ENCODE data around the gene EDARADD. TPM values are rescaled to one million over a fixed set of nuclear protein-coding genes. Genes with fewer than 3 reads are reported as not detected.
"Not testable (repeated sequence)": the region's sequence is repeated elsewhere in the genome, so short reads cannot be mapped to it uniquely, and the experiment has no call there.

EDARADD gene
- total RNA-seq, 4 donors from 2014 or later, result 8.4 to 11.8 (median 8.8) TPM

DNA sequence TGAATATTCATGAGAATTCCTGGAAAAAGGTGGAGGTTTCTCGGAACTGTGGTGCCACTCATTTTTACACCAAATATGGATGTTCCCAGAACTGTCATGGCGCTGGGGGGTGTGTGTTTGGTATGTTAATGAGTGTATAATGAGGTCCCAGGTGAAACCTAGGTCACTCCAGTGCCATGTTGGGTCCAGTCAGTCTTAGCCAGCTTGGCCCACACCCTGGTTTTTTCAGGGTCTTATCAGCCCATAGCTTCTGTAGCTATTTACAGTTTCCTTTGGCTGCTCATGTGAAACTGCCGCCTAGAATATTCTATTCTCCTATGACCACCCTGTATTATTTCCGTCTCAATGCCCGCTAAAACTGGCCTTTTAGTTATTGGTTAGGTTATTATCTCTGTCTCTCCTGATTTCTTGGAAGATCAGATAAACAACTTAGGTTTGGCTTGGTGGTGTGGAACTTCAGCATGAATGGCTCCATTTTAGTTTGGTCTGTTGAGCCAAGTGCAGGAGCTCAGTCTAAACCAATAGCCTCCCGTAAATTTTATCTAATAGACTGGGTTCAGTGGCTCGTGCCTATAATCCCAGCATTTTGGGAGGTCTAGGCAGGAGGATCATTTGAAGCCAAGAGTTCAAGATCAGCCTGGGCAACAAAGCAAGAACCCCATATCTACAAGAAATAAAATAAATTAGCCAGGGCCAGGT is 42.1 kb upstream of the EDARADD start:
- no peaks in the 10 kb centered on the region for H3K27me3 ChIP-seq
- WGBS, 2 donors, result 79 to 85% methylated on average over 7 of the region's 7 CpGs
- H3K9me3 ChIP-seq, result no peaks in the 10 kb centered on the region
- no peaks in the 10 kb centered on the region for H3K4me1 ChIP-seq
- intact Hi-C loops (cut with DNase I), result no loop called here
- DNase-seq, result no peak
- H3K4me3 ChIP-seq (replicated peaks in 1 of 3), result no peak overlapping the region
- TF ChIP-seq, protein P1, sequence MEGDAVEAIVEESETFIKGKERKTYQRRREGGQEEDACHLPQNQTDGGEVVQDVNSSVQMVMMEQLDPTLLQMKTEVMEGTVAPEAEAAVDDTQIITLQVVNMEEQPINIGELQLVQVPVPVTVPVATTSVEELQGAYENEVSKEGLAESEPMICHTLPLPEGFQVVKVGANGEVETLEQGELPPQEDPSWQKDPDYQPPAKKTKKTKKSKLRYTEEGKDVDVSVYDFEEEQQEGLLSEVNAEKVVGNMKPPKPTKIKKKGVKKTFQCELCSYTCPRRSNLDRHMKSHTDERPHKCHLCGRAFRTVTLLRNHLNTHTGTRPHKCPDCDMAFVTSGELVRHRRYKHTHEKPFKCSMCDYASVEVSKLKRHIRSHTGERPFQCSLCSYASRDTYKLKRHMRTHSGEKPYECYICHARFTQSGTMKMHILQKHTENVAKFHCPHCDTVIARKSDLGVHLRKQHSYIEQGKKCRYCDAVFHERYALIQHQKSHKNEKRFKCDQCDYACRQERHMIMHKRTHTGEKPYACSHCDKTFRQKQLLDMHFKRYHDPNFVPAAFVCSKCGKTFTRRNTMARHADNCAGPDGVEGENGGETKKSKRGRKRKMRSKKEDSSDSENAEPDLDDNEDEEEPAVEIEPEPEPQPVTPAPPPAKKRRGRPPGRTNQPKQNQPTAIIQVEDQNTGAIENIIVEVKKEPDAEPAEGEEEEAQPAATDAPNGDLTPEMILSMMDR (IDR thresholded peaks at IDR 0.05), result no peak
- TF ChIP-seq POLR2A (IDR thresholded peaks at IDR 0.05), result no peak
- H3K27ac ChIP-seq, result no peak overlapping the region
- no peaks in the 10 kb centered on the region for H3K36me3 ChIP-seq

DNA sequence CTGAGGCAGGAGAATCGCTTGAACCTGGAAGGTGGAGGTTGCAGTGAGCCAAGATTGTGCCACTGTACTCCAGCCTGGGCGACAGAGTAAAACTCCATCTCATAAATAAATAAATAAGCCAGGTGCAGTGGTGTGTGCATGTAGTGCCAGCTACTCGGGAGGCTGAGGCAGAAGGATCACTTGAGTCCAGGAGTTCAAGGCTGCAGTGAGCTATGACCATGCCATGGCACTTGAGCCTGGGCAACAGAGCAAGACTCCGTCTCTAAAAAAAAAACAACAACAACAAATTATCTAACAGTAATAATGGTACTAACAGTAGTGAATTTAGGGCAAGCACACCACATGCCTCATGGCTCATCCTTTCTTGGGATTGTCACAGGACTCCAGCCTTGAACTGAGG is 41.3 kb upstream of the EDARADD start:
- H3K9me3 ChIP-seq; H3K4me1 ChIP-seq; H3K36me3 ChIP-seq; DNase-seq; H3K27me3 ChIP-seq; intact Hi-C loops (cut with DNase I); H3K4me3 ChIP-seq (replicated peaks in 1 of 3); H3K27ac ChIP-seq: not testable (repeated sequence)
- WGBS, 2 donors, result 74 to 86% methylated on average over 4 of the region's 4 CpGs

DNA sequence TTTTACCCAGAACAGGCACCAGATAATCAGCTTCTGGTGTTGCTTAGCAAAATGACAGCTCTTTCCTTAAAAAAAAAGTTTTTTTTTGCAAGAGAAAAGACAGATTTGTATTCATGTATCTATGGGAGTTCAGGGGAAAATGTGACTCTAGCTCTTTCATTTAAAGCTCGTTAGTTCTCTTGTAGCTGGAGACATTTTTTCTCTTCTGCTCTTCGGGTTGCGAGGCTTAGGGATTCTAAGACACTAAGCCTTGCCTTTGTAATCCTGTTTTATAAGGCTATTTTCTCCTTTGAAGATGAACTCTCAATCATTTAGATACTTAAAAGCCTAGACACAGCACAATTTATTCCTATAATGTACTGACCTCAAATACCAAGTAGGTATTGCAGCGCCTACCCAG is 40.3 kb upstream of the EDARADD start:
- whole genome bisulfite sequencing, 2 donors, result 82 to 89% methylated on average over 4 of the region's 4 CpGs
- no peak for DNase-seq
- intact Hi-C loops (cut with DNase I), result no loop called here

DNA sequence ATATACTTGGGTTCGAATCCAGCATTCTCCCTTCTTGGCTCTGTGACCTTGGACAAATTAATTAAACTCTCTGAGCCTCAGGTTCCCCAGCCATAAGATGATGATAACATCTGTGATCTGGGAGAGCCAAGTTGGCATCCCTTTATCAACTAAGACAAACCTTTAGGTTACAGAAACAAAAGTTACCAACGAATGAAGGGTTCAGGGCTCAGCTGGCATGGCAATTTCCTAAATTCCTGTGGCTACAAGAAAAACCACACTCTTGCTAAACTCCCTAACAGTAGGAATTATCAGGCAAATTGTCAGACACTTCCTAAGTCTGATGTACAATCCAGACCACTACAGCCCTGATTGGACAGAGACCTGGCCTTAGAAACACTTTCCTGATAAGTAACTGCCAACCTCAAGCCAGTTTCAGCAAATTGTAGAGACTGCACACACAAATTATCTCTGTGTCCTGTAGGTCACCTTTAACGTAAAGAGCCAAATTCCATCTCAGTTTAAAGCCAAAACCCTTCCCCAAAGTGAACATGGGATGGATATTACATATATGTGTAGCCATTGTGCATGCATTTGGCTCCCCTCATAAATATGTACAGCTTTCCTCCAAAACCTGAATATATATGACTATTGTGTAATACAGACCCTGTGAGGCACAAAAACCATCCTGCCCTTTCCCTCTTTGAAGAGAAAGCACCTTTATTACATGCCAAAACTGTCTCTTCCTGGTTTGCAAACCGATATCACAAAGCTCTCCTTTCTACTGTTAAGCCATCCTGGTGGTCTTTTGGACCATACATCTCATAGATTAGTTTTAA is 39.5 kb upstream of the EDARADD start:
- Histone ChIP-seq H3K4me1 (no peaks in the 10 kb centered on the region), H3K9me3 (no peaks in the 10 kb centered on the region), H3K27ac (no peak overlapping the region), H3K36me3 (no peaks in the 10 kb centered on the region), H3K27me3 (no peaks in the 10 kb centered on the region), H3K4me3 (replicated peaks in 1 of 3) (no peak overlapping the region)
- 80 to 83% methylated on average over 4 of the region's 4 CpGs for WGBS, 2 donors
- intact Hi-C loops (cut with DNase I), result no loop called here
- TF ChIP-seq POLR2A (IDR thresholded peaks at IDR 0.05), result no peak
- TF ChIP-seq, protein P1 (IDR thresholded peaks at IDR 0.05), result no peak
- DNase-seq, result no peak

More for the DNA sequence above, 40.3 kb upstream of the EDARADD start:
- Histone ChIP-seq H3K36me3 (no peaks in the 10 kb centered on the region), H3K27ac (no peak overlapping the region), H3K4me1 (no peaks in the 10 kb centered on the region), H3K27me3 (no peaks in the 10 kb centered on the region), H3K9me3 (no peaks in the 10 kb centered on the region), H3K4me3 (replicated peaks in 1 of 3) (no peak overlapping the region)
- TF ChIP-seq POLR2A (IDR thresholded peaks at IDR 0.05), result no peak
- TF ChIP-seq, protein P1 (IDR thresholded peaks at IDR 0.05), result no peak

DNA sequence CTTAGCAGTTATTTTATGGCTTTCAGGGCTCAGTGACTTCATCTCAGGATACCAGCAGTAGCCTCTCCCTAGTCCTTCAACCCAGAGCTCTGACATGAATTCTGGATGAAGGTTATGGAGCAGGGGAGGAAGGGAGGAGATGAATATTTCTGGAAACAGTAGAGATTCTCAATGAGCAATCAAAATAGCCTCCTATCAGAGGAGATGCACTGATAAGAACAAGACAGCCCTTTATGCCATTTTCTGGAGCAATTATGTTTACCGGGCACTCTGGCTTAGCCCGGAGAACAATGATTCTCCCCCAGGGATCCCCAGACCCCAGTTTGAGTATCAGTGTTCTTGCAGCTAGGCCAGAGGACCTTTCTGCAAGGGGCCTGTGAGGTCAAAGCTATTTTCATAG is 37.9 kb upstream of the EDARADD start:
- DNase-seq, result no peak
- Histone ChIP-seq H3K9me3 (no peaks in the 10 kb centered on the region), H3K27ac (no peak overlapping the region), H3K36me3 (no peaks in the 10 kb centered on the region), H3K4me1 (no peaks in the 10 kb centered on the region), H3K4me3 (replicated peaks in 1 of 3) (no peak overlapping the region), H3K27me3 (no peaks in the 10 kb centered on the region)
- intact Hi-C loops (cut with DNase I), result no loop called here
- TF ChIP-seq POLR2A (IDR thresholded peaks at IDR 0.05), result no peak
- TF ChIP-seq, protein P1 (IDR thresholded peaks at IDR 0.05), result no peak
- WGBS, 2 donors, result 82 to 97% methylated on average over 2 of the region's 2 CpGs

Measured in thyroid gland (tissue), 4 donors.